GM21447 (cell line): ENCODE measurements around the gene TEX2.
"Not testable (repeated sequence)": the region's sequence is repeated elsewhere in the genome, so short reads cannot be mapped to it uniquely, and the experiment has no call there.

Source experiments
- ATAC-seq: cut with Tn5 transposase; IDR thresholded peaks from one replicate; pipeline ENCODE4 v1.9.1; 2021; ENCODE audit not compliant: unreplicated experiment

Gene TEX2

DNA sequence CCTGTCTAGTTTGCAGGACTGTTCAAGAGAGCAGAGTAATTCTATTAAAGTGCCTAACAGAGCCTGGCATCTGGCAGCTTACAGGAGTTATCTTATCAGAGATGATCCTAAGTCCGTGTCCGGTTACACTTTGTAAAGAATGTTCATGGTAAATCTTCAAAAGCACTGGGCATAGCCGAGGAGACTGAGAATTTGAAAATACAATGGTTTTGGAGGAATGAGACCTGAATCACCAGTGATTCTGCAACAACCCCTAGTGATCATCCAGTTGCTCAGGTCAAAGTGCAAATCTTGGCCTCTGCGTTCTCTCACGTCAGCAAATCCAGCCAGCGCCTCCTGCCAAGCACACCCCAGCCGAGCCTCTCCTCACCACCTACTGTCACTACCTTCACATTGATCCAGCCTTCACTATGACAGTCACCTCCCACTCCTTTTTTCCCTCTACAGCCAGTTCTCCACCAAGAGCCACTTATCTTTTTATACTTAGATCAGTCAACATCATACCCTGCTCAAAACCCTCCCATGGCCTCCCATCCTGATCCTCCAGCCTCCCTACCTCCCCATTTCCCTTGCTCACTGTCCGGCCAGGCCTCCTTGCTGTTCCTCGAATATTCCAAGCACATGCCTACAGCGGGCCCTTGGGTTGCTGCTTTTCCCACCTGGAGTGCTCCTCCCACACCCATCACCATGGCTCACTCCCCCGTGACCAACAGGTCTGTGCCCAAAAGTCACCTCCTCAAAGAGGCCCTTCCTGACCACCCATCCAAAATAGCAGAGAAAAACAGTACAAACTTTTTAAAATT, 75.8 kb downstream of the TEX2 start:
- ATAC-seq: no peak

- ATAC-seq: no peak
Measured at GRCh38 chr17:64186171-64187092, 76.6 kb downstream of the TEX2 start.

DNA sequence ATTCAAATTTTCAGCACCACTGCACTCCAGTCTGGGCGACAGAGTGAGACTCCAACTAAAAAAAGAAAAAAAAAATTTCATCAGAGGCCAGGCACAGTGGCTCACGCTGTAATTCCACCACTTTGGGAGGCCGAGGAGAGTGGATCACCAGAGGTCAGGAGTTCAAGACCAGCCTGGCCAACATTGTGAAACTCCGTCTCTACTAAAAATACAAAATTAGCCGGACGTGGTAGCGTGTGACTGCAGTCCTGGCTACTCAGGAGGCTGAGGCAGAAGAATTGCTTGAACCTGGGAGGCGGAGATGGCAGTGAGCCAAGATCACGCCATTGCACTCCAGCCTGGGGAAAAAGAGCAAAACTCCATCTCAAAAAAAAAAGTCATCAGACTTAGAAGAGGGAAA, 77.5 kb downstream of the TEX2 start:
- ATAC-seq: not testable (repeated sequence)

- no peak for ATAC-seq
Measured at GRCh38 chr17:64185101-64185500, 78.0 kb downstream of the TEX2 start.

GRCh38 chr17:64183815-64184214, 79.2 kb downstream of the TEX2 start:
- no peak for ATAC-seq

DNA sequence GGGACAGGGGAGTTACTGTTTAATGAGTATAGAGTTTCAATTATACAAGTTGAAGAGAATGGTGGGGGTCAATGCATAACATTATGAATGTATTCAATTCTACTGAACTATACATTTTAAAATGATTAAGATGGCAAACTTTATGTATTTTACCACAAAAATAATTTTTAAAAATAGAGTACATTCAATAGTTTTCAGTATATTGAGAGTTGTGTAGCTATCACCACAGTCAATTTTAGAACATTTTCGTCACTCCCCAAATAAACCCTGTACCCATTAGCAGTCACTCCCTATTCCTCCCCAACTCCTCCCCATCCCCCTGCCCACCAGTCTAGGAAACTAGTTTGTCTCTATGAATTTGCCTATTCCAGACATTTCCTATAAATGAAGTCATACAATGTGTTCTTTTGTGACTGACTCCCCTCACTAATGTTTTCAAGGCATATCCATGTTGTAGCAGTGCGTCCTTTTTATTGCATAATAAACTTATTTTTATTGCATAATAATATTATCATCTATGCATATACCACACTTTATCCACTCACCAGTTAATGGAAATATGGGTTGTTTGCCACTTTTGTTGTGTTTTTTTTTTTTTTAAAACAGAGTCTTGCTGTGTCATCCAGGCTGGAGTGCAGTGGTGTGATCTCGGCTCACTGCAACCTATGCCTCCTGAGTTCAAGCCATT, 80.6 kb downstream of the TEX2 start:
- no peak for ATAC-seq

DNA sequence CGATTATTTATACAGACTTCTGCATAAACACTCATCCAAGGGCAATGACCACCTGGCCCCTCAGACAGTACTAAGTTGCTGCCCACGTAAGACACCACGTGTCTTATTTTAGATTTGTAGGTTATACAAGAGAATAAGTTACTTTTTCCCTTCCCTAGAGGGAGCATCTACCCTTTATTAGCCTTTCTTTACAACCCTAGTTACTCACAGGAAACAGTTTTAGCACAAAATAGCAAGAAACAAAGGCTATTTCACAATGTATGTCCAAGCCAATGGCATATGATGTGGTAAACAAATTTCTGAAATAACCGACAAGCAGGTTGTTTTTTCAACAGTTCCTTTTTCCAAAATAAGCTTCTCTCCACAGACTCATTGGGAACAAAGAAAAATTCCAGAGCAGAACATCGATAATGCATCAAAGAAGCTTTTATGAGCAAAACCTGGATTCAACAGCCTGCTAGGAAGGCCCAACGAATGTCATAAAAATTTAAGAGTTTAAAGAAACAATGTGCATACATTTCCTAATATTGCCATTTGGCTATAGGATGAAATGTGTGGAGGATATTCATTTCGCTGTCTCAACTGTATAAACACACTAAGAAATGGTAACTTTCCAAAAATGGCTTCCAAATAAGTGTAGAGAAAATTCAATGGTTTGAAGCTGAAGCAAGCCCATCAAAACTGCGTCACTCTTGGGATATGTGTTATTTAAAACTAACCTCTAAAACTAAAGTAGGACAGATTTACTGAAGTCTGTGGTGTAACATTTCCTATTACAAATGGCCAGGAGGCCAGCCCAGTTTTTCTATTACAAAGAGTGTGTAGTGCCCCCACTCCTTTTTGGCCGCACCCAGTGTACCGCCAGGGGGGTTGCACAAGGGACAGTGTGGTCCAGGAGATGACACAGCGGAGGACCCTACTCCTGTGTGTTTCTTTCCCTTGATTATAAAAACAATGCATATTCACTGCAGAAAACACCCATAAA, 82.7 kb downstream of the TEX2 start:
- ATAC-seq: no peak

GRCh38 chr17:64179024-64179423, 84.0 kb downstream of the TEX2 start:
- ATAC-seq: not testable (repeated sequence)

DNA sequence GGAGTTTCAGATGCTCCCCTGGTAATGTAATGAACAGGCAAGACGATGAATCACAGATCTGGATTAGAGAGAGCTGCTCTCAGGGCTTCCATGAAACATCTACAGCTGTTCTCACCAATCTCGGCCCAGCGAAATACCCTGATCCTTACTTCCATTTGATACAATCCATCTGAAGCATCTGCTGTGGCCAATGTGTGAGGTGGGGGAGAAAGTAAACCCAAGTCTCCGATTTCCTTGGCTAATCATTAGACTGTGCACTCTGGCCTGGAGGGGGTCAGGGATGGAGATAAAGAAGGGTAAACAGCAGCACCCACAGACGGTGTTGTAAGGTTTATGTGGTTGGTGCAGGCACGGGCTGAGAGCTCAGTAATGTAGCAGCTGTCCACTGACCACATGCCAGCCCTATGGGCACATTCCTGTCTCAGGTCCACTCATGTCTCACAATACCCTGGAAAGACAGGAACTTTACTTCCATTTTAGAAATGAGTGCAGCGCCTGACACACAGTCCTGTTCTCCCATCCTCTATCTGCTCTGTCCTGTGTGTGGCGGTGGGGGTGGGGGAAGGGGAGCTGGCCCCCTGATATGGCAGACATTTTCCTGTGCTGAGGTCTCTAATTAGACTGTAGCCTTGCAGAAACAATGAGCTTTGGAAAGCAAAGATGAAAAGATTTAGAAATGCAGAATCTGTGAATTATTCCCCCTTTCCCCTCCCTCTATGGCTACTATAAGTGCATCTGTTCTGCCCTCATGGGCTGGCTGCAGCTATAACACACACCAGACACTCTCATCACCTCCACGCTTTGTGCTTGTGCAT, 84.8 kb downstream of the TEX2 start:
- no peak for ATAC-seq

DNA sequence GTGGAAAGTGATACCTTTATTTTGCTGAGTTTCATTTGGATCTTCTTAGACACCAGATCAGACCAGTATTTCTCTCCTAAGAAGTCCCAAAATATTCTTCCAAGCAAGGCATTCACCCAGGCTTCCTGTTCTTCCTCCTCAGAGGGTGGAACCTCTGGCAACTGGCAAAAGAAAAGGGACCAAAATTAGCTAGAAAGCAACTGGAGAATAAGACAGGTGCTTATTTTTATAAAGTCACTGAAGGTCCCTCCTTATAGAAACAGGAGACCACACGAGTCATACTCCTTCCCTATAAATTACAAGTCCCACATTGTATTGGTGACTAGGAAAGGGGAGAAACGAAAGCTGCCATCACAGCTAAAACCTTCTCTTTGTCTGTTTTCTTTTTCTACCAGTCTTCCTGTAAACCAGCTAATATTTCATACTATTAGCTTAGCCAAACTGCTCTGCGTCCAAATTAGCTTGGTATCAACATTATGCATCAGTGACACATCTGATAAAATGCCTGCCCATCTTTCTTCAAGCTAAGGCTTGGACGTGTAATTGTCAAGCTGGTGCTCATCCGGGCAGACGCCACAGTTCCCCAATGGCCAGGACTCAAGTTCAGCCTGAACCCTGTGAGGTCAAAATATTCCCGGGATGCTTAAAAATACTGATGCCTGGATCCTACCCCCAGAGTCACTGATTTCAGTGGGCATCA, 85.6 kb downstream of the TEX2 start:
- no peak for ATAC-seq

GRCh38 chr17:64176556-64176955, 86.5 kb downstream of the TEX2 start:
- no peak for ATAC-seq

DNA sequence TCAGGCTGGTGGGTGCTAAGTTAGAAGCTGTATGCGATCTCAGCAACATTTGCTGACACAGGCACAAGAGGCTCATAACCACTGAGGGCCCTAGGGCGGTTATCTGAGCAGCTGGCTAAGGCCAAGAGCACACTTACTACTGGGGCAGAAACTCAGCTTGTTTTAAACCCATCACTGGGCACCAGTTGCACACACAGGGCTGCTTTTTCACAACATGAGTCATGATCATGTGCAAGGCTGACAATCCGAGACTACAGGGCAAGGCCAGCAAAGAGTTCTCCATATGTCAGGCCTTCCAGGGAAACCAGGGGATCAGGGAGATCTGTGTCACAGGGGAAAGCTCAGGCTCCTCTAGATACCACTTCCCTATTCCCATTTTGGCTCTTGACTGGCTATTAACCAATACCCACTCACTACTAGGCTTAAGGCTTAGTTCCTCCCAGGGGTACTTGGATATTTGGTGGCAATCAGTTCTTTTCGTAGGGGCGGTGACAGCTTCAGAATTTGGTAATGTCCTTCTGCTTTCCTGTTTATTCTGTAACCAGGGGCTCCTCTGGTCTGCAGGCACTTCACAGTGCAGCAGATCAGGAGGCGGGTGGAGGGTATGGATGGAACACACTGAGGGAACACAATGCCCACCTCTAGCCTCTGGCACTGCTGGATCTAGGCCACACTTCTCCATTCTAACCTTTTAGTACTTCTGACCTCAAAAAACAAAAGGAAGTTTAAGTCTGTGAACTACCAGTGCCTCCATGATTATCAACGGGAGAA, 88.2 kb downstream of the TEX2 start:
- no peak for ATAC-seq

- no peak for ATAC-seq
Measured at GRCh38 chr17:64173646-64174045, 89.4 kb downstream of the TEX2 start.

GRCh38 chr17:64172510-64172909, 90.5 kb downstream of the TEX2 start:
- no peak for ATAC-seq

- ATAC-seq: no peak
Measured at GRCh38 chr17:64171041-64171440, 92.0 kb downstream of the TEX2 start.

DNA sequence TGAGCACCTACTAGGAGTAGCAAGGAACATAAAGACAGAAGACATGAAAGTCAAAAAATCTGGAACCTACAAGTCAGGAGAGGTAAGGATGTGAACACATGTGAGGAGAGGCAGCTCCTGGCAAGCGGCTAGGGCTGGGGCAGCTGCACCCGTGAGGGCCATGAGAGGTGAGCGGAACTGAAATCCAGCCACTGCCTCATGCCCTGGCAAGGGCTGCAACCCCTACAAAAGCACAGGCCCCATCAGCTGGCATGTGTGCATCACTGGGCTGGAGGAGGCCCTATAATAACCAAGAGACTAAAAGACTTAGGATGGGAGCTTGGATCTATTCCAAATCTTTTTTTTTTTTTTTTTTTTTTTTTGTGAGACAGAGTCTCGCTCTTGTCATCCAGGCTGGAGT, 92.8 kb downstream of the TEX2 start:
- ATAC-seq: no peak

- ATAC-seq: not testable (repeated sequence)
Measured at GRCh38 chr17:64167666-64168065, 95.4 kb downstream of the TEX2 start.

DNA sequence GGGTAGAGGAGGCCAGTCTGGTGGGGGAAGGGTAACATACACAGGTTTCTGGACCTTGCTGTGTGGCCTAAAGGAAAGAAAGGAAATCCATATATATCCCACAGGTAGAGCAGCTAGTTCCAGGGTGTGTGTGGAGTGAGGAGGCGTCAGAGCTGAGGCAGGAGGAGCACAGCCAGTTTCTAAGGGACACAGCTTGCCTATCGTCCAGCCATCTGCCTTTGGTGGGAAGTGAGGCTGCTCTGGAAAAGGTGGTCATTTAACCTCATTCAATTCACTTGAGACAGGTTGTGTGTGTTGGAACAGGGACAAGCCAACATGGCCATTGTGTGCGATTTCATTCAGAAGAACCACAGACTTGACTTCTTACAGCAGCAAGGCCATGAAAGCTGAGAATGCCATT, 96.2 kb downstream of the TEX2 start:
- no peak for ATAC-seq
